Ishikawa (cell line): ENCODE measurements around the gene PXDN.

Experiments
- CEBPB ChIP-seq: IDR thresholded peaks from 2 replicates; pipeline ENCODE4 v1.6.1; 2012
- CREB1 ChIP-seq: IDR thresholded peaks from 2 replicates; pipeline ENCODE4 v1.6.1; 2012; ENCODE audit warnings: low read depth
- EGR1 ChIP-seq: IDR thresholded peaks from 2 replicates; pipeline ENCODE4 v1.6.1; 2012
- EP300 ChIP-seq: IDR thresholded peaks from 2 replicates; pipeline ENCODE4 v1.6.1; 2012; ENCODE audit warnings: borderline replicate concordance
- FOXM1 ChIP-seq: IDR thresholded peaks from 2 replicates; pipeline ENCODE4 v1.6.1; 2012; ENCODE audit warnings: low read depth, borderline replicate concordance
- MAX ChIP-seq: IDR thresholded peaks from 2 replicates; pipeline ENCODE4 v1.6.1; 2012
- NFIC ChIP-seq: IDR thresholded peaks from 2 replicates; pipeline ENCODE4 v1.6.1; 2012
- RAD21 ChIP-seq: IDR thresholded peaks from 2 replicates; pipeline ENCODE4 v1.6.1; 2012; ENCODE audit warnings: low read depth
- TAF1 ChIP-seq: IDR thresholded peaks from 2 replicates; pipeline ENCODE4 v1.6.1; 2012; ENCODE audit warnings: low read depth, mild to moderate bottlenecking
- TCF12 ChIP-seq: IDR thresholded peaks from 2 replicates; pipeline ENCODE4 v1.6.1; 2012; ENCODE audit warnings: low read depth
- TEAD4 ChIP-seq: IDR thresholded peaks from 2 replicates; pipeline ENCODE4 v1.6.1; 2012
- USF1 ChIP-seq: IDR thresholded peaks from 2 replicates; pipeline ENCODE4 v1.6.1; 2012
- YY1 ChIP-seq: IDR thresholded peaks from 2 replicates; pipeline ENCODE4 v1.6.1; 2012; ENCODE audit warnings: low read depth
- ZBTB7A ChIP-seq: IDR thresholded peaks from 2 replicates; pipeline ENCODE4 v1.6.1; 2012; ENCODE audit warnings: low read depth
- TF ChIP-seq, protein P1 (sequence below): IDR thresholded peaks from 2 replicates; pipeline ENCODE4 v1.6.1; 2012; ENCODE audit warnings: low read depth, mild to moderate bottlenecking

PXDN gene

GRCh38 chr2:1676091-1676912 lies 68.0 kb downstream of the PXDN start:
- TF ChIP-seq FOXM1 (no peak), USF1 (no peak), RAD21 (no peak)

GRCh38 chr2:1675633-1676032 lies 68.7 kb downstream of the PXDN start:
- TF ChIP-seq CREB1 (no peak), TCF12 (no peak), RAD21 (no peak), USF1 (no peak), YY1 (no peak), CEBPB (no peak), TAF1 (no peak), ZBTB7A (no peak), FOXM1 (no peak), TEAD4 (no peak)
- TF ChIP-seq, protein P1, sequence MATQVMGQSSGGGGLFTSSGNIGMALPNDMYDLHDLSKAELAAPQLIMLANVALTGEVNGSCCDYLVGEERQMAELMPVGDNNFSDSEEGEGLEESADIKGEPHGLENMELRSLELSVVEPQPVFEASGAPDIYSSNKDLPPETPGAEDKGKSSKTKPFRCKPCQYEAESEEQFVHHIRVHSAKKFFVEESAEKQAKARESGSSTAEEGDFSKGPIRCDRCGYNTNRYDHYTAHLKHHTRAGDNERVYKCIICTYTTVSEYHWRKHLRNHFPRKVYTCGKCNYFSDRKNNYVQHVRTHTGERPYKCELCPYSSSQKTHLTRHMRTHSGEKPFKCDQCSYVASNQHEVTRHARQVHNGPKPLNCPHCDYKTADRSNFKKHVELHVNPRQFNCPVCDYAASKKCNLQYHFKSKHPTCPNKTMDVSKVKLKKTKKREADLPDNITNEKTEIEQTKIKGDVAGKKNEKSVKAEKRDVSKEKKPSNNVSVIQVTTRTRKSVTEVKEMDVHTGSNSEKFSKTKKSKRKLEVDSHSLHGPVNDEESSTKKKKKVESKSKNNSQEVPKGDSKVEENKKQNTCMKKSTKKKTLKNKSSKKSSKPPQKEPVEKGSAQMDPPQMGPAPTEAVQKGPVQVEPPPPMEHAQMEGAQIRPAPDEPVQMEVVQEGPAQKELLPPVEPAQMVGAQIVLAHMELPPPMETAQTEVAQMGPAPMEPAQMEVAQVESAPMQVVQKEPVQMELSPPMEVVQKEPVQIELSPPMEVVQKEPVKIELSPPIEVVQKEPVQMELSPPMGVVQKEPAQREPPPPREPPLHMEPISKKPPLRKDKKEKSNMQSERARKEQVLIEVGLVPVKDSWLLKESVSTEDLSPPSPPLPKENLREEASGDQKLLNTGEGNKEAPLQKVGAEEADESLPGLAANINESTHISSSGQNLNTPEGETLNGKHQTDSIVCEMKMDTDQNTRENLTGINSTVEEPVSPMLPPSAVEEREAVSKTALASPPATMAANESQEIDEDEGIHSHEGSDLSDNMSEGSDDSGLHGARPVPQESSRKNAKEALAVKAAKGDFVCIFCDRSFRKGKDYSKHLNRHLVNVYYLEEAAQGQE, result no peak

- no peak for TF ChIP-seq TEAD4
- no peak for TF ChIP-seq CREB1
- TF ChIP-seq YY1, result no peak
- no peak for TF ChIP-seq EGR1
- no peak for TF ChIP-seq MAX
- TF ChIP-seq, protein P1, result no peak
- no peak for TF ChIP-seq TCF12
- TF ChIP-seq USF1, result no peak
- no peak for TF ChIP-seq RAD21
- no peak for TF ChIP-seq CEBPB
- TF ChIP-seq EP300, result no peak
- TF ChIP-seq FOXM1, result no peak
- TF ChIP-seq TAF1, result no peak
- no peak for TF ChIP-seq NFIC
- TF ChIP-seq ZBTB7A, result no peak
Measured at GRCh38 chr2:1674766-1675397, 69.4 kb downstream of the PXDN start.

GRCh38 chr2:1674276-1674675 lies 70.0 kb downstream of the PXDN start:
- TF ChIP-seq USF1 (no peak), CEBPB (no peak), TAF1 (no peak), YY1 (no peak), FOXM1 (no peak), TEAD4 (no peak), NFIC (no peak), EGR1 (no peak), EP300 (no peak), ZBTB7A (no peak)
